ENCODE data around the gene LRRC43.

Gene LRRC43

DNA sequence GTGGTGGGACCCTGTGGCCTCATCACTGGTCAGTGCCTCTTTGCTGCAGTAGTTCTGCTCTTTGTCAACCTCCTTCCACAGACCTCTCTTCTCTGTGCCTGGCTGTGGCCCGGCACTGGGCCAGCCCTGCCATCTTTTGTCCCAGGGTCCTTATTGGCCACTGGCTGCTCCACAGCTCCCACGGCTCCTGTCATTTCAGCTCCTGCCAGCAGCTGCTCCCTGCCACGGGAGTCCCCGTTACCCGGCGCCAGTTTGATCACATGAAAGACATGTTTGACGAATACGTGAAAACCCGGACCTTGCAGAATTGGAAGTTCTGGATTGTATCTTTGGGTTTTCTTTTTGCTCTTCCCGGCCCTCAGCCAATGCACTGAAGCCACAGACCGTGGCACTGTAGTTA is 44.3 kb upstream of the LRRC43 start:
- peaks cover 88% of the 10 kb centered on the region for H3K36me3 ChIP-seq (ENCODE audit: insufficient read depth, insufficient read length, low read length)

GRCh38 chr12:122139266-122139665 is 43.7 kb upstream of the LRRC43 start:
- no peak for DNase-seq (ENCODE audit: low read depth, low spot score)
- peaks cover 88% of the 10 kb centered on the region for H3K36me3 ChIP-seq (ENCODE audit: insufficient read depth, insufficient read length, low read length)
- TF ChIP-seq SUZ12 (IDR thresholded peaks at IDR 0.05; ENCODE audit: extremely low read depth, insufficient read depth, insufficient read length) (no peak), YY1 (IDR thresholded peaks at IDR 0.05; ENCODE audit: insufficient read depth, insufficient read length) (no peak), ZNF274 (IDR thresholded peaks at IDR 0.05; ENCODE audit: low read depth, low read length) (no peak)
- peaks cover 7% of the 10 kb centered on the region for H3K4me1 ChIP-seq (ENCODE audit: insufficient read depth, insufficient read length)
- H3K9me3 ChIP-seq (ENCODE audit: insufficient read depth, low read length) = peaks cover 52% of the 10 kb centered on the region
- no peak overlapping the region for H3K4me3 ChIP-seq (ENCODE audit: insufficient read length, low read depth)
- no peaks in the 10 kb centered on the region for H3K27me3 ChIP-seq (ENCODE audit: insufficient read depth, insufficient read length)
- no peak overlapping the region for H3K9ac ChIP-seq (ENCODE audit: insufficient read length, low read depth)

More for the DNA sequence above, 44.3 kb upstream of the LRRC43 start:
- no peak overlapping the region for H3K9ac ChIP-seq (ENCODE audit: insufficient read length, low read depth)
- no peak for DNase-seq (ENCODE audit: low read depth, low spot score)
- no peaks in the 10 kb centered on the region for H3K27me3 ChIP-seq (ENCODE audit: insufficient read depth, insufficient read length)
- peaks cover 7% of the 10 kb centered on the region for H3K4me1 ChIP-seq (ENCODE audit: insufficient read depth, insufficient read length)
- TF ChIP-seq ZNF274 (IDR thresholded peaks at IDR 0.05; ENCODE audit: low read depth, low read length) (no peak), SUZ12 (IDR thresholded peaks at IDR 0.05; ENCODE audit: extremely low read depth, insufficient read depth, insufficient read length) (no peak), YY1 (IDR thresholded peaks at IDR 0.05; ENCODE audit: insufficient read depth, insufficient read length) (no peak)
- no peak overlapping the region for H3K4me3 ChIP-seq (ENCODE audit: insufficient read length, low read depth)
- H3K9me3 ChIP-seq (ENCODE audit: insufficient read depth, low read length) = peaks cover 45% of the 10 kb centered on the region

DNA sequence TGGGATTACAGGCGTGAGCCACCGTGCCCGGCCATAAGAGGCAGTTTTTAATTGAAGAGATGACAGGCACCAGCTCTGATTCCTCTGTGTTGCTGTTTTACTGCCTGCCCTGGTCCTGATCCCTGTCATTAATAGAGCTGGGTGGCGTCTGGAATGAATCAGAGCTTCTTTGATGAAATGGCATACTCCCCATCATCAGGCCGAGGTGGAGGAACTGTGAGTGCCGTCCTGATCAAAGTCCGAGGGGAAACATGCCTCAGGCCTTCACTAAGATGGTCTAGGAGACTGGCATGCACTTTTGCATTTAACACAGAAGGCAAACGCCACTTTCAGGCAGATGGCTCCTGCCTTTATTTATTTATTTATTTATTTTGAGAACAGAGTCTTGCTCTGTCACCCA is 43.0 kb upstream of the LRRC43 start:
- H3K36me3 ChIP-seq (ENCODE audit: insufficient read depth, insufficient read length, low read length) = peaks cover 89% of the 10 kb centered on the region
- no peak for DNase-seq (ENCODE audit: low read depth, low spot score)
- TF ChIP-seq SUZ12 (IDR thresholded peaks at IDR 0.05; ENCODE audit: extremely low read depth, insufficient read depth, insufficient read length) (no peak), YY1 (IDR thresholded peaks at IDR 0.05; ENCODE audit: insufficient read depth, insufficient read length) (no peak), ZNF274 (IDR thresholded peaks at IDR 0.05; ENCODE audit: low read depth, low read length) (no peak)

DNA sequence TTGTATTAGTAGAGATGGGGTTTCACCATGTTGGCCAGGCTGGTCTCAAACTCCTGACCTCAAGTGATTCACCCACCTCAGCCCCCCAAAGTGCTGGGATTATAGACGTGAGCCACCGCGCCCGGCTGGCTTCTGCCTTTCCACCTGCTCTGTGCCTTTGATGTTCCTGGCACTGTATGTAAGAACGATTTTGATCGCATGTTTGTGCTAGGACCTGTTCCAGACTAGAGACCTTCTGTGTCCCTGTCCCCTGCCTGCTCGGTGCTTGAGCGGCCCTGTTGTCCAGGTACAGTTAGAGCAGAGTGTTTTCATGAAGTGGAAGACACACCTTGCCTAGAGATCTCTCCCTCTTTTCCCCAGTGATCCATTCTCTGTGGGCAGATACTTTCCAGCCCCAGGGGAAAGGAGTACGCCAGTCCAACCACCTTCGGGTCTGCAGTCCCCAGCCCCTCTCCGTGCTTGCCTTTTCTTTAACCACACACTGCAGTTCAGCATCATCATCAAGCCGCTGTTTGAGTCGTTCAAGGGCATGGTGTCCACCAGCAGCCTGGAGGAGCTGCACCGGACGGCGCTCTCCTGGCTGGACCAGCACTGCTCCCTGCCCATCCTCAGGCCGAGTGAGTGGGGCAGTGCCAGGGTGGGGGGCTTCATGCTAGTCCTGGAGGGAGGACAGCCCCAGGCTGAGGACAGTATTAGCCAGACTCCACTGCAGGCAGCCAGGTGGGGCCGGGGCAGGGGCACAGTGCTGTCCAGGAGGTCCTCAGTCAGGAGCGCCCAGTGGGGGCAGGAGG is 42.3 kb upstream of the LRRC43 start:
- peaks cover 65% of the 10 kb centered on the region for H3K9me3 ChIP-seq (ENCODE audit: insufficient read depth, low read length)
- H3K4me3 ChIP-seq (ENCODE audit: insufficient read length, low read depth) = no peak overlapping the region
- DNase-seq (ENCODE audit: low read depth, low spot score) = no peak
- no peaks in the 10 kb centered on the region for H3K27me3 ChIP-seq (ENCODE audit: insufficient read depth, insufficient read length)
- H3K4me1 ChIP-seq (ENCODE audit: insufficient read depth, insufficient read length) = peaks cover 7% of the 10 kb centered on the region
- peaks cover 86% of the 10 kb centered on the region for H3K36me3 ChIP-seq (ENCODE audit: insufficient read depth, insufficient read length, low read length)
- TF ChIP-seq YY1 (IDR thresholded peaks at IDR 0.05; ENCODE audit: insufficient read depth, insufficient read length) = no peak
- TF ChIP-seq ZNF274 (IDR thresholded peaks at IDR 0.05; ENCODE audit: low read depth, low read length) = no peak
- no peak for TF ChIP-seq SUZ12 (IDR thresholded peaks at IDR 0.05; ENCODE audit: extremely low read depth, insufficient read depth, insufficient read length)
- H3K9ac ChIP-seq (ENCODE audit: insufficient read length, low read depth) = no peak overlapping the region

More for the DNA sequence above, 43.0 kb upstream of the LRRC43 start:
- H3K27me3 ChIP-seq (ENCODE audit: insufficient read depth, insufficient read length) = no peaks in the 10 kb centered on the region
- H3K4me3 ChIP-seq (ENCODE audit: insufficient read length, low read depth) = no peak overlapping the region
- H3K4me1 ChIP-seq (ENCODE audit: insufficient read depth, insufficient read length) = peaks cover 7% of the 10 kb centered on the region
- peaks cover 58% of the 10 kb centered on the region for H3K9me3 ChIP-seq (ENCODE audit: insufficient read depth, low read length)
- no peak overlapping the region for H3K9ac ChIP-seq (ENCODE audit: insufficient read length, low read depth)

DNA sequence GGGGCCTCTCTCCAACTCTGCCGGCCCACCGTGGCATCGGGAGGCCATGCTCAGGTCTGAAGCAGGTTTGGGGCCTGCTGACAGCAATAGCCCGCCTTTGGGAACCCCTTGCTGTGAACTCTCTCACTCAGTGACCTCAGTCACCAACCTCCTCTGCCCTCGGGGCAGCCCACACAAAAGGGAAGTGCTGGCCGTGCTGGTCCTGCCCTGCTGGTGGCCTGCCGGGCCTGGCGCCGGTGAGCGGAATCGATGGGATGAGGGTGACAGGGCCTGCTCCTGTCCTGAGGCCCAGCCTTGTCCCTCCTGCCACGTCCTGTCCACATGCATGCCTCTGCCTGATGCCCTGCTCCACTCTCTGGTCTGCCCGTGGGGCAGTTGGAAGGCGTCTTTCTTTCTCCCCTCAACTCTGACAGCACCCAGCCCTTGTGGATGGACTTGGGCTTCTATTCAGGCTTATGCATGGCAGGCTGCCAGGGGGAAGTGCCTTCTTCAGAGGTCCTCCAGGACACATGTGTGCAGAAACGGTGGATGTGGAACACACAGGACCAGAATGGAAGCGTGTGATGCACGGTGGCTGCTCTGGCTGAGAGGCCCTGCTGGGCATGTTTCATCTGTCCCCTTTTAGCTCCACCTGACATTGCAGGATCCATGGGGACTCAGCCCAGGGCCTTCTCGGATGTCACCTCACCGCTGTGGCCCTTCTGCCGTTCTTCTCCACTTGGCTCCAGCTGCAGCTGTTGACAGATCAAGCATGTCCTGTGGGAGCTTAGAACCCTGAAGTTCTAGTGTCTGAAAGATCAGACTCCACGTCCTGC is 40.8 kb upstream of the LRRC43 start:
- Histone ChIP-seq H3K36me3 (ENCODE audit: insufficient read depth, insufficient read length, low read length) (peaks cover 74% of the 10 kb centered on the region), H3K9ac (ENCODE audit: insufficient read length, low read depth) (no peak overlapping the region)

GRCh38 chr12:122142857-122143256 is 40.1 kb upstream of the LRRC43 start:
- Histone ChIP-seq H3K36me3 (ENCODE audit: insufficient read depth, insufficient read length, low read length) (peaks cover 67% of the 10 kb centered on the region), H3K4me3 (ENCODE audit: insufficient read length, low read depth) (no peak overlapping the region), H3K9ac (ENCODE audit: insufficient read length, low read depth) (no peak overlapping the region), H3K4me1 (ENCODE audit: insufficient read depth, insufficient read length) (peaks cover 4% of the 10 kb centered on the region), H3K9me3 (ENCODE audit: insufficient read depth, low read length) (peaks cover 71% of the 10 kb centered on the region), H3K27me3 (ENCODE audit: insufficient read depth, insufficient read length) (no peaks in the 10 kb centered on the region)
- DNase-seq (ENCODE audit: low read depth, low spot score) = no peak
- TF ChIP-seq SUZ12 (IDR thresholded peaks at IDR 0.05; ENCODE audit: extremely low read depth, insufficient read depth, insufficient read length) = no peak
- no peak for TF ChIP-seq YY1 (IDR thresholded peaks at IDR 0.05; ENCODE audit: insufficient read depth, insufficient read length)
- TF ChIP-seq ZNF274 (IDR thresholded peaks at IDR 0.05; ENCODE audit: low read depth, low read length) = no peak

More for the DNA sequence above, 40.8 kb upstream of the LRRC43 start:
- H3K4me3 ChIP-seq (ENCODE audit: insufficient read length, low read depth) = no peak overlapping the region
- TF ChIP-seq SUZ12 (IDR thresholded peaks at IDR 0.05; ENCODE audit: extremely low read depth, insufficient read depth, insufficient read length) (no peak), YY1 (IDR thresholded peaks at IDR 0.05; ENCODE audit: insufficient read depth, insufficient read length) (no peak), ZNF274 (IDR thresholded peaks at IDR 0.05; ENCODE audit: low read depth, low read length) (no peak)
- DNase-seq (ENCODE audit: low read depth, low spot score) = no peak
- no peaks in the 10 kb centered on the region for H3K27me3 ChIP-seq (ENCODE audit: insufficient read depth, insufficient read length)
- peaks cover 71% of the 10 kb centered on the region for H3K9me3 ChIP-seq (ENCODE audit: insufficient read depth, low read length)
- H3K4me1 ChIP-seq (ENCODE audit: insufficient read depth, insufficient read length) = peaks cover 4% of the 10 kb centered on the region

DNA sequence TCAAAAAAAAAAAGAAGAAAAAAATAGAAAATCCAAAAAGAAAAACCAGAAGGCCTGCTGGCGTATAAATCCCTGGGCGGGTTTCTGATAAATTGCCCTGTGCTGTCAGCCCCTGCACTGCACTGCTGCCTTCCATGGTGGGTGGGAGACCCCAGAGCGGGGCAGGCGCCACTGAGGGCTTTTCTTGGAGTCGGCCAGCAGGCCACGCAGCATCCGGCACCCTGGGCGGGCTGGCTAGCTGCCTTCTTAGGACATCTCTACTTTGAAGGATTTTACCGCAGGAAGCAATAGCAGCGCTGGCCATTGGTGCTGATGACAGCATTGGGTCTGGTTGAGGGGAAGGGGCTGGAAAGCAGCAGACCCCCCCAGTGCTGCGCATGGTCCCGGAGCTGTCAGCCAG is 38.0 kb upstream of the LRRC43 start:
- Histone ChIP-seq H3K9me3 (ENCODE audit: insufficient read depth, low read length) (peaks cover 62% of the 10 kb centered on the region), H3K36me3 (ENCODE audit: insufficient read depth, insufficient read length, low read length) (peaks cover 48% of the 10 kb centered on the region), H3K27me3 (ENCODE audit: insufficient read depth, insufficient read length) (no peaks in the 10 kb centered on the region), H3K4me1 (ENCODE audit: insufficient read depth, insufficient read length) (no peaks in the 10 kb centered on the region), H3K9ac (ENCODE audit: insufficient read length, low read depth) (no peak overlapping the region), H3K4me3 (ENCODE audit: insufficient read length, low read depth) (no peak overlapping the region)
- TF ChIP-seq YY1 (IDR thresholded peaks at IDR 0.05; ENCODE audit: insufficient read depth, insufficient read length) = no peak
- no peak for DNase-seq (ENCODE audit: low read depth, low spot score)
